Measurements from ENCODE around the gene SEC11A. TPM values are rescaled to one million over a fixed set of nuclear protein-coding genes. Genes with fewer than 3 reads are reported as not detected.

Gene SEC11A
- total and polyA plus RNA-seq, 4 donors, result 56.7 to 90.2 (median 71.3) TPM

DNA sequence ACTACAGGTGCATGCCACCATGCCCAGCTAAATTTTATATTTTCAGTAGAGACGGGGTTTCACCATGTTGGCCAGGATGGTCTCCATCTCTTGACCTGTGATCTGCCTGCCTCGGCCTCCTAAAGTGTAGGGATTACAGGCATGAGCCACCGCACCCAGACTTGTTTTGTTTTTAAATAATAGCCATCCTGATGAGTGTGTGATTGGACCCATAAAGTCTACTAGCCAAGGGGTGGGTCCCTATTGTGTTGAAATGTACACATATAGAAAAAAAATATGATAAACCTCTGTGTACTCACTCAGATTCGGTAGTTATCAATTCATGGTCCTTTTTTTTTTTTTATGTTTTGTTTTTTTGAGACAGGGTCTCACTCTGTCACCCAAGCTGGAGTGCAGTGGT, 49.7 kb upstream of the SEC11A start:
- Histone ChIP-seq H3K27me3 (ENCODE audit: control insufficient read depth in 4 of 4, insufficient read depth in 4 of 4, low read length in 3 of 4) (no peaks in the 10 kb centered on the region), H3K4me3 (ENCODE audit: low read depth in 1 of 3, low read length in 3 of 3) (no peak overlapping the region), H3K9ac (ENCODE audit: low read depth in 1 of 2, low read length in 2 of 2) (no peak overlapping the region), H3K9me3 (ENCODE audit: control insufficient read depth in 4 of 4, low read length in 3 of 4) (no peaks in the 10 kb centered on the region), H3K36me3 (ENCODE audit: control insufficient read depth in 4 of 4, insufficient read depth in 3 of 4, low read depth in 1 of 4, low read length in 3 of 4) (peaks cover 2 to 16% (median 10%) of the 10 kb centered on the region in 4 donors), H3K4me1 (ENCODE audit: control insufficient read depth in 4 of 4, insufficient read depth in 4 of 4, low read length in 3 of 4) (peaks cover 13 to 39% (median 32%) of the 10 kb centered on the region in 4 donors), H3K27ac (ENCODE audit: low read depth in 1 of 2, low read length in 2 of 2) (no peak overlapping the region)
- DNase-seq (ENCODE audit: low spot score), result no peak
- TF ChIP-seq JUND (IDR thresholded peaks at IDR 0.05), result no peak
- TF ChIP-seq FOXA1 (IDR thresholded peaks at IDR 0.05), result no peak
- no peak for TF ChIP-seq HNF4G (IDR thresholded peaks at IDR 0.05)
- TF ChIP-seq TAF1 (conservative IDR thresholded peaks at IDR 0.05), result no peak
- TF ChIP-seq, protein P1, sequence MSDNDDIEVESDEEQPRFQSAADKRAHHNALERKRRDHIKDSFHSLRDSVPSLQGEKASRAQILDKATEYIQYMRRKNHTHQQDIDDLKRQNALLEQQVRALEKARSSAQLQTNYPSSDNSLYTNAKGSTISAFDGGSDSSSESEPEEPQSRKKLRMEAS (IDR thresholded peaks at IDR 0.05), result no peak
- TF ChIP-seq YY1 (IDR thresholded peaks at IDR 0.05), result no peak
- no peak for TF ChIP-seq ATF3 (IDR thresholded peaks at IDR 0.05)
- TF ChIP-seq SP1 (IDR thresholded peaks at IDR 0.05), result no peak
- TF ChIP-seq NR2F2 (IDR thresholded peaks at IDR 0.05), result no peak
- TF ChIP-seq REST (IDR thresholded peaks at IDR 0.05), result no peak
- WGBS, result 91% methylated on average over 4 of the region's 4 CpGs

DNA sequence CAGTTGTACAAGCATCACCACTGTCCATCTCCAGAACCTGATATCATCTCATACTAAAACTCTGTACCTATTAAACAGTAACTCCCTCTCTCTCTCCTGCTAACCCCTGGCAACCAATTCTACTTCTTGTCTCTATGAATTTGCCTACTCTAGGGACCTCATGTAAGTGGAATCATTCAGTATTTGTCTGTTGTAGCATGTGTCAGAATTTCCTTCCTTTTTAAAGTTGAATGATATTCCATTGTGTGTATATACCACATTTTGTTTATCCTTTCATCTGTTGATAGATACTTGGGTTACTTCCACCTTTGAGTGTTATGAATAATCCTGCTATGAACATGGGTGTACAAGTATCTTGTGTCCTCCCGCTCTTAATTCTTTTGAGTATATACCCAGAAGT, 49.0 kb upstream of the SEC11A start:
- no peak overlapping the region for H3K27ac ChIP-seq (ENCODE audit: low read depth in 1 of 2, low read length in 2 of 2)
- TF ChIP-seq RXRA (IDR thresholded peaks at IDR 0.05), result no peak
- DNase-seq (ENCODE audit: low spot score), result no peak
- 99% methylated on average over 1 of the region's 1 CpG for WGBS
- H3K4me1 ChIP-seq (ENCODE audit: control insufficient read depth in 4 of 4, insufficient read depth in 4 of 4, low read length in 3 of 4), result peaks cover 15 to 45% (median 38%) of the 10 kb centered on the region in 4 donors
- H3K27me3 ChIP-seq (ENCODE audit: control insufficient read depth in 4 of 4, insufficient read depth in 4 of 4, low read length in 3 of 4), result no peaks in the 10 kb centered on the region
- H3K36me3 ChIP-seq (ENCODE audit: control insufficient read depth in 4 of 4, insufficient read depth in 3 of 4, low read depth in 1 of 4, low read length in 3 of 4), result peaks cover 2 to 16% (median 10%) of the 10 kb centered on the region in 4 donors
- H3K9me3 ChIP-seq (ENCODE audit: control insufficient read depth in 4 of 4, low read length in 3 of 4), result no peaks in the 10 kb centered on the region
- no peak overlapping the region for H3K4me3 ChIP-seq (ENCODE audit: low read depth in 1 of 3, low read length in 3 of 3)
- H3K9ac ChIP-seq (ENCODE audit: low read depth in 1 of 2, low read length in 2 of 2), result no peak overlapping the region

GRCh38 chr15:84764585-84764984, 48.6 kb upstream of the SEC11A start:
- no peak overlapping the region for H3K9ac ChIP-seq (ENCODE audit: low read depth in 1 of 2, low read length in 2 of 2)
- H3K36me3 ChIP-seq (ENCODE audit: control insufficient read depth in 4 of 4, insufficient read depth in 3 of 4, low read depth in 1 of 4, low read length in 3 of 4), result peaks cover 2 to 15% (median 8%) of the 10 kb centered on the region in 4 donors
- no peak for DNase-seq (ENCODE audit: low spot score)
- peaks cover 15 to 46% (median 39%) of the 10 kb centered on the region in 4 donors for H3K4me1 ChIP-seq (ENCODE audit: control insufficient read depth in 4 of 4, insufficient read depth in 4 of 4, low read length in 3 of 4)
- TF ChIP-seq, protein P2, sequence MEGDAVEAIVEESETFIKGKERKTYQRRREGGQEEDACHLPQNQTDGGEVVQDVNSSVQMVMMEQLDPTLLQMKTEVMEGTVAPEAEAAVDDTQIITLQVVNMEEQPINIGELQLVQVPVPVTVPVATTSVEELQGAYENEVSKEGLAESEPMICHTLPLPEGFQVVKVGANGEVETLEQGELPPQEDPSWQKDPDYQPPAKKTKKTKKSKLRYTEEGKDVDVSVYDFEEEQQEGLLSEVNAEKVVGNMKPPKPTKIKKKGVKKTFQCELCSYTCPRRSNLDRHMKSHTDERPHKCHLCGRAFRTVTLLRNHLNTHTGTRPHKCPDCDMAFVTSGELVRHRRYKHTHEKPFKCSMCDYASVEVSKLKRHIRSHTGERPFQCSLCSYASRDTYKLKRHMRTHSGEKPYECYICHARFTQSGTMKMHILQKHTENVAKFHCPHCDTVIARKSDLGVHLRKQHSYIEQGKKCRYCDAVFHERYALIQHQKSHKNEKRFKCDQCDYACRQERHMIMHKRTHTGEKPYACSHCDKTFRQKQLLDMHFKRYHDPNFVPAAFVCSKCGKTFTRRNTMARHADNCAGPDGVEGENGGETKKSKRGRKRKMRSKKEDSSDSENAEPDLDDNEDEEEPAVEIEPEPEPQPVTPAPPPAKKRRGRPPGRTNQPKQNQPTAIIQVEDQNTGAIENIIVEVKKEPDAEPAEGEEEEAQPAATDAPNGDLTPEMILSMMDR (IDR thresholded peaks at IDR 0.05; ENCODE audit: low read depth, low read length, missing input control), result no peak
- no peak for TF ChIP-seq REST (IDR thresholded peaks at IDR 0.05)
- no peak for TF ChIP-seq EGR1 (IDR thresholded peaks at IDR 0.05; ENCODE audit: low read depth in 2 of 2)
- no peak for TF ChIP-seq NR2F2 (IDR thresholded peaks at IDR 0.05)
- TF ChIP-seq, protein P3, sequence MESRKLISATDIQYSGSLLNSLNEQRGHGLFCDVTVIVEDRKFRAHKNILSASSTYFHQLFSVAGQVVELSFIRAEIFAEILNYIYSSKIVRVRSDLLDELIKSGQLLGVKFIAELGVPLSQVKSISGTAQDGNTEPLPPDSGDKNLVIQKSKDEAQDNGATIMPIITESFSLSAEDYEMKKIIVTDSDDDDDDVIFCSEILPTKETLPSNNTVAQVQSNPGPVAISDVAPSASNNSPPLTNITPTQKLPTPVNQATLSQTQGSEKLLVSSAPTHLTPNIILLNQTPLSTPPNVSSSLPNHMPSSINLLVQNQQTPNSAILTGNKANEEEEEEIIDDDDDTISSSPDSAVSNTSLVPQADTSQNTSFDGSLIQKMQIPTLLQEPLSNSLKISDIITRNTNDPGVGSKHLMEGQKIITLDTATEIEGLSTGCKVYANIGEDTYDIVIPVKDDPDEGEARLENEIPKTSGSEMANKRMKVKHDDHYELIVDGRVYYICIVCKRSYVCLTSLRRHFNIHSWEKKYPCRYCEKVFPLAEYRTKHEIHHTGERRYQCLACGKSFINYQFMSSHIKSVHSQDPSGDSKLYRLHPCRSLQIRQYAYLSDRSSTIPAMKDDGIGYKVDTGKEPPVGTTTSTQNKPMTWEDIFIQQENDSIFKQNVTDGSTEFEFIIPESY (IDR thresholded peaks at IDR 0.05), result no peak
- no peak for TF ChIP-seq ATF3 (IDR thresholded peaks at IDR 0.05)
- TF ChIP-seq HNF4A (conservative IDR thresholded peaks at IDR 0.05), result no peak
- no peaks in the 10 kb centered on the region for H3K9me3 ChIP-seq (ENCODE audit: control insufficient read depth in 4 of 4, low read length in 3 of 4)
- H3K27me3 ChIP-seq (ENCODE audit: control insufficient read depth in 4 of 4, insufficient read depth in 4 of 4, low read length in 3 of 4), result no peaks in the 10 kb centered on the region
- peak overlapping the region in 1 of 2 donors; percentile 72 for H3K27ac ChIP-seq (ENCODE audit: low read depth in 1 of 2, low read length in 2 of 2)
- whole genome bisulfite sequencing, result 89% methylated on average over 3 of the region's 3 CpGs
- H3K4me3 ChIP-seq (ENCODE audit: low read depth in 1 of 3, low read length in 3 of 3), result no peak overlapping the region

All from liver (tissue), 9 donors.